ENCODE data around the gene FGFR3.
A peak's percentile ranks its signal among the peaks of the same experiment; 100 is the strongest.

FGFR3 gene

GRCh38 chr4:1775731-1776500 is 17.2 kb upstream of the FGFR3 start:
- H3K4me3 ChIP-seq (ENCODE audit: low read length) = no peak overlapping the region

GRCh38 chr4:1776521-1777161 is 16.5 kb upstream of the FGFR3 start:
- DNase-seq (ENCODE audit: low read depth) = no peak
- H3K4me3 ChIP-seq (ENCODE audit: low read length) = no peak overlapping the region
- no peak for TF ChIP-seq CTCF (IDR thresholded peaks at IDR 0.05; ENCODE audit: insufficient read depth, low read depth, low read length, missing control alignments)

More at GRCh38 chr4:1775731-1776500, 17.2 kb upstream of the FGFR3 start:
- DNase-seq (ENCODE audit: low read depth) = peak; percentile 80
- TF ChIP-seq CTCF (IDR thresholded peaks at IDR 0.05; ENCODE audit: insufficient read depth, low read depth, low read length, missing control alignments) = no peak

GRCh38 chr4:1777822-1778641 is 15.1 kb upstream of the FGFR3 start:
- H3K4me3 ChIP-seq (ENCODE audit: low read length) = no peak overlapping the region
- DNase-seq (ENCODE audit: low read depth) = peak; percentile 82
- no peak for TF ChIP-seq CTCF (IDR thresholded peaks at IDR 0.05; ENCODE audit: insufficient read depth, low read depth, low read length, missing control alignments)

GRCh38 chr4:1778642-1779392 is 14.3 kb upstream of the FGFR3 start:
- H3K4me3 ChIP-seq (ENCODE audit: low read length) = no peak overlapping the region
- no peak for TF ChIP-seq CTCF (IDR thresholded peaks at IDR 0.05; ENCODE audit: insufficient read depth, low read depth, low read length, missing control alignments)
- no peak for DNase-seq (ENCODE audit: low read depth)

GRCh38 chr4:1779588-1780382 is 13.3 kb upstream of the FGFR3 start:
- DNase-seq (ENCODE audit: low read depth) = no peak
- TF ChIP-seq CTCF (IDR thresholded peaks at IDR 0.05; ENCODE audit: insufficient read depth, low read depth, low read length, missing control alignments) = no peak
- H3K4me3 ChIP-seq (ENCODE audit: low read length) = no peak overlapping the region

- no peak overlapping the region for H3K4me3 ChIP-seq (ENCODE audit: low read length)
- no peak for DNase-seq (ENCODE audit: low read depth)
- TF ChIP-seq CTCF (IDR thresholded peaks at IDR 0.05; ENCODE audit: insufficient read depth, low read depth, low read length, missing control alignments) = no peak
These were observed 12.7 kb upstream of the FGFR3 start for GRCh38 chr4:1780435-1780834.

Data from epithelial cell of esophagus (primary cell).